Stomach (tissue), 4 donors: ENCODE results near the gene MACC1.

Experiments used
- EP300 ChIP-seq: sonication (generic); formaldehyde crosslinking; IDR thresholded peaks from one replicate; pipeline ENCODE4 v1.6.1; 2017; ENCODE audit warnings: antibody characterized with exemption
- POLR2A ChIP-seq, 4 donors: fragments of 450-650 bp; IDR thresholded peaks; one replicate each; pipeline ENCODE4 v1.6.1; 2016; ENCODE audit warnings: antibody characterized with exemption in 4 of 4, control low read depth in 2 of 4, mild to moderate bottlenecking in 1 of 4, moderate library complexity in 1 of 4

- TF ChIP-seq POLR2A (IDR thresholded peaks at IDR 0.05) (no peak), EP300 (no peak)
Measured at GRCh38 chr7:20227291-20227795, 10.2 kb upstream of the MACC1 start.
